Measurements from ENCODE around the gene SIGLEC11.
"Not testable (repeated sequence)": the region's sequence is repeated elsewhere in the genome, so short reads cannot be mapped to it uniquely, and the experiment has no call there.

The SIGLEC11 gene

GRCh38 chr19:49960980-49961379, at the start of gene SIGLEC11:
Gene SIGLEC11, minus strand, starts transcription at chr19:49961172. Its CDS starts 91 bp downstream, at chr19:49961081.
- not testable (repeated sequence) for H3K36me3 ChIP-seq (ENCODE audit: control insufficient read depth, insufficient read depth, low read length)

GRCh38 chr19:50008532-50008931, 47.6 kb upstream of the SIGLEC11 start:
- no peaks in the 10 kb centered on the region for H3K9me3 ChIP-seq (ENCODE audit: control insufficient read depth, insufficient read depth, low read length)
- H3K27ac ChIP-seq (ENCODE audit: low read depth, low read length) = no peak overlapping the region
- no peak overlapping the region for H3K9ac ChIP-seq (ENCODE audit: low read depth, low read length)
- H3K4me1 ChIP-seq (ENCODE audit: control insufficient read depth, insufficient read depth, low read length) = no peaks in the 10 kb centered on the region
- no peak overlapping the region for H3K4me3 ChIP-seq (ENCODE audit: low read depth, low read length)
- no peaks in the 10 kb centered on the region for H3K27me3 ChIP-seq (ENCODE audit: control insufficient read depth, insufficient read depth, low read length)
- H3K36me3 ChIP-seq (ENCODE audit: control insufficient read depth, insufficient read depth, low read length) = peaks cover 26% of the 10 kb centered on the region

More at GRCh38 chr19:49960980-49961379, at the start of gene SIGLEC11:
- not testable (repeated sequence) for H3K4me3 ChIP-seq (ENCODE audit: low read depth, low read length); H3K27me3 ChIP-seq (ENCODE audit: control insufficient read depth, insufficient read depth, low read length); H3K27ac ChIP-seq (ENCODE audit: low read depth, low read length); H3K9ac ChIP-seq (ENCODE audit: low read depth, low read length); H3K9me3 ChIP-seq (ENCODE audit: control insufficient read depth, insufficient read depth, low read length)
- peaks cover 15% of the 10 kb centered on the region for H3K4me1 ChIP-seq (ENCODE audit: control insufficient read depth, insufficient read depth, low read length)

DNA sequence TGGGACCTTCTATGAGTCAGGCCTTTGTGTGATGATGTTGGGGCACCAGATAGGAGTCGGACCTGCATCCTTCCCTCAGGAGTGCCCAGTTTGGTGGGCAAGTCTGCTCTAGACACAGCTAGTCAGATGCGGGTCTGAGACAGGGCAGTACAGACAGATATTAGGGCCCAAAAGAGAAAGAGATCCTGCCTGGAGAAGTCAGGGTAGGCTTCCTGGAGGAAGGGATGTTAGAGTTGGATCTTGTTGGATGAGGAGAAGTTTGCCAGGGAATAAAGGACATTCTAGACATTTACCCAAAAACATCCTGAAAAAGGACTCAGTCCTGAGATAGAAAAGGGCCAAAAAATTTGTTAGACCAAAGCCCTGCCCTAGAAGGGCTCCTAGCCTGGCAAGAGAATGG, 47.0 kb upstream of the SIGLEC11 start:
- H3K27ac ChIP-seq (ENCODE audit: low read depth, low read length) = no peak overlapping the region
- H3K4me1 ChIP-seq (ENCODE audit: control insufficient read depth, insufficient read depth, low read length) = no peaks in the 10 kb centered on the region
- H3K36me3 ChIP-seq (ENCODE audit: control insufficient read depth, insufficient read depth, low read length) = peaks cover 24% of the 10 kb centered on the region
- H3K9ac ChIP-seq (ENCODE audit: low read depth, low read length) = no peak overlapping the region
- H3K9me3 ChIP-seq (ENCODE audit: control insufficient read depth, insufficient read depth, low read length) = no peaks in the 10 kb centered on the region
- H3K27me3 ChIP-seq (ENCODE audit: control insufficient read depth, insufficient read depth, low read length) = no peaks in the 10 kb centered on the region
- H3K4me3 ChIP-seq (ENCODE audit: low read depth, low read length) = no peak overlapping the region

DNA sequence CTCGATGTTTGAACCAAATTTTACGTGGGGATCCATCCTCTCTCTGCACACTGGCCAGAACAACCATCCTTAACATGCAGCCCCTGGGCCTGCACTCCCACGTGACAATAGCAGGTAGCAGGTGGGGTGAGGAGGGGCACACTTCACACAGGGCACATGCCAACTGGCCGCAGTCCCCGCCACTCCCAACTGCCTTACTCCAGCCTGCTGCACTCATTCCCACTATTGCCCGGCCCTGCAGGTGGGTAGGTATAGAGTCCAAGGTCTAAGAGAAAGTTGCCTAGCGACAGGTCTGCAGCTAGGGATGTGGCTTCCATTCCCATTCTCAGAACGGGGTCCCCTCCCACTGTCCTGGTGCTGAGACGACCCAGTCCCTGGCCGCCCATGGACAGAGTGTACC, 46.2 kb upstream of the SIGLEC11 start:
- Histone ChIP-seq H3K4me3 (ENCODE audit: low read depth, low read length) (no peak overlapping the region), H3K27ac (ENCODE audit: low read depth, low read length) (no peak overlapping the region), H3K27me3 (ENCODE audit: control insufficient read depth, insufficient read depth, low read length) (no peaks in the 10 kb centered on the region), H3K4me1 (ENCODE audit: control insufficient read depth, insufficient read depth, low read length) (no peaks in the 10 kb centered on the region), H3K36me3 (ENCODE audit: control insufficient read depth, insufficient read depth, low read length) (peaks cover 23% of the 10 kb centered on the region), H3K9me3 (ENCODE audit: control insufficient read depth, insufficient read depth, low read length) (no peaks in the 10 kb centered on the region), H3K9ac (ENCODE audit: low read depth, low read length) (no peak overlapping the region)

GRCh38 chr19:50005428-50005827, 44.5 kb upstream of the SIGLEC11 start:
- Histone ChIP-seq H3K9ac (ENCODE audit: low read depth, low read length) (no peak overlapping the region), H3K27me3 (ENCODE audit: control insufficient read depth, insufficient read depth, low read length) (no peaks in the 10 kb centered on the region), H3K4me1 (ENCODE audit: control insufficient read depth, insufficient read depth, low read length) (no peaks in the 10 kb centered on the region), H3K27ac (ENCODE audit: low read depth, low read length) (no peak overlapping the region), H3K4me3 (ENCODE audit: low read depth, low read length) (no peak overlapping the region), H3K36me3 (ENCODE audit: control insufficient read depth, insufficient read depth, low read length) (peaks cover 28% of the 10 kb centered on the region), H3K9me3 (ENCODE audit: control insufficient read depth, insufficient read depth, low read length) (no peaks in the 10 kb centered on the region)

- Histone ChIP-seq H3K9ac (ENCODE audit: low read depth, low read length) (no peak overlapping the region), H3K36me3 (ENCODE audit: control insufficient read depth, insufficient read depth, low read length) (peaks cover 36% of the 10 kb centered on the region), H3K9me3 (ENCODE audit: control insufficient read depth, insufficient read depth, low read length) (no peaks in the 10 kb centered on the region), H3K4me3 (ENCODE audit: low read depth, low read length) (no peak overlapping the region), H3K27me3 (ENCODE audit: control insufficient read depth, insufficient read depth, low read length) (no peaks in the 10 kb centered on the region), H3K4me1 (ENCODE audit: control insufficient read depth, insufficient read depth, low read length) (no peaks in the 10 kb centered on the region), H3K27ac (ENCODE audit: low read depth, low read length) (no peak overlapping the region)
Measured at GRCh38 chr19:50003810-50004419, 42.9 kb upstream of the SIGLEC11 start.

DNA sequence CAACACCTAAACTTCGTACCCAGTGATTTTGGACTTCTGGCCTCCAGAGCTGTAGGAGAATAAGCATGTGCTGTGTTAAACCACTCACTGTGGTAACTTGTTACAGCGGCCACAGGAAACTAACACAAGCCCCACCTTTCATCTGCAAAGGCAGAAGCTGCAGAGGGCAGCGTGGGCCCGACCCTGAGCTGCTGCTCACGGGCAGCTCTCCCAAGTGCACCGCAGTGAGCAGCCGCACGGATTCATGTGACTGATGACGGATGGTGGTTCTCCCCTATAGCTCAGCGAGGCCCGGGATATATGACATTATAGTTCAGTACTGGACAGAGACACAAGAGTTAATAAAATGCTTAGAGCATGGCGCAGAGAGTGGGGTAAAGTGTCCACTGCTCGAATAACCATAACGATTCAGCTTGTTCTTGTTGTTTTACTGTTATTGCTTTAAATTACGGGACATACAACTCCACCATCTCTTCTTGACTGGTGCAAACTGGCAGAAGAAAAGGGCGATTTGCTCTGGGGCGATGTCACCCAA, 42.3 kb upstream of the SIGLEC11 start:
- Histone ChIP-seq H3K9ac (ENCODE audit: low read depth, low read length) (no peak overlapping the region), H3K27ac (ENCODE audit: low read depth, low read length) (no peak overlapping the region), H3K4me3 (ENCODE audit: low read depth, low read length) (no peak overlapping the region), H3K4me1 (ENCODE audit: control insufficient read depth, insufficient read depth, low read length) (no peaks in the 10 kb centered on the region), H3K27me3 (ENCODE audit: control insufficient read depth, insufficient read depth, low read length) (no peaks in the 10 kb centered on the region), H3K9me3 (ENCODE audit: control insufficient read depth, insufficient read depth, low read length) (no peaks in the 10 kb centered on the region), H3K36me3 (ENCODE audit: control insufficient read depth, insufficient read depth, low read length) (peaks cover 38% of the 10 kb centered on the region)

DNA sequence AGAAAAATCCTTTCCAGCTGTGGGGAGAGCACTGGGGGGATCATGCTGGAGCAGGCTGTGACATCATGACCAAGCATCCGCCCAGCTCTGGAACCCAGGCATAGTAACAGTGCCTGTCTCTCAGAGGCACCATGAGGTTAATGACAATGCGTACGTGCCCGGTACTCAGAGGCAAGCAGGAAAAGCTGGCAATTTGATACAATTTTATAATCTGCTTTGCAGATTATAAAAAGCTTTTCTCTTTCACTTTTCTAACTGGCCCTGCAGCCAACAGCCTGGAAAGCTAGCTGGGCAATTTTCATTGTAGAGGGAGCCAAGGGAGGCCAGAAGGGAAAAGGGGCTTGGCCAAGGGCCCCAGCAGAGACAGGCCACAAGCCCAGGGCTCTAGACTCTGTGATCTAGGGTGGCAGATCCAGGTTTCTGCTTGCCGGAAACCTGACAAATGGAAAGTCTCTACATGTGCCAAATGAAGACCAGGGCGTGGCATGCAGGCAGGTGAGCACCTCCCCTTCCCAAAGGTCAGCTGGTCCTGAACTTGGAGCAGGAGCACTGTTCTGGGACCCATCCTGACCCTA, 41.5 kb upstream of the SIGLEC11 start:
- Histone ChIP-seq H3K4me3 (ENCODE audit: low read depth, low read length) (no peak overlapping the region), H3K36me3 (ENCODE audit: control insufficient read depth, insufficient read depth, low read length) (peaks cover 38% of the 10 kb centered on the region), H3K4me1 (ENCODE audit: control insufficient read depth, insufficient read depth, low read length) (no peaks in the 10 kb centered on the region), H3K9ac (ENCODE audit: low read depth, low read length) (no peak overlapping the region), H3K27ac (ENCODE audit: low read depth, low read length) (no peak overlapping the region), H3K27me3 (ENCODE audit: control insufficient read depth, insufficient read depth, low read length) (no peaks in the 10 kb centered on the region), H3K9me3 (ENCODE audit: control insufficient read depth, insufficient read depth, low read length) (no peaks in the 10 kb centered on the region)

DNA sequence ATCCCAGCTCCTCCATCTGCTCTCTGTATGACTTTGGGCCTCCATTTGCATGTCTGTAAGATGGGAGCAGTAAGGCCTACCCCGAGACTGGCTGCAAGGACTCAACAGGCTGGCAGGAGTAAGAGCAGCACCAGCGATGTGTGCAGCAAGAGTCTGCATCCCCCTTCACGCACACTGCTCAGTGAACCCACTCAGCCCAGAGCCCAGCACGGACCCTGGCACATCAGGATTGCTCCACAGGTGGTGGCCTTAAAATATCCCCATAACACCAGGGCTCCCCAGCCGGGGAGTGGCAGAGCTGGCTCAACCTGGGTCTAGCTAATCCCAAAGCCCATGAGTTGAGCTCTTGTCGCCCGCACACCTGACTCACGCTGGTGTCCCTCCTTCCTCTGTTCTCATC, 40.8 kb upstream of the SIGLEC11 start:
- H3K4me3 ChIP-seq (ENCODE audit: low read depth, low read length) = no peak overlapping the region
- no peak overlapping the region for H3K27ac ChIP-seq (ENCODE audit: low read depth, low read length)
- no peaks in the 10 kb centered on the region for H3K4me1 ChIP-seq (ENCODE audit: control insufficient read depth, insufficient read depth, low read length)
- H3K27me3 ChIP-seq (ENCODE audit: control insufficient read depth, insufficient read depth, low read length) = no peaks in the 10 kb centered on the region
- peaks cover 31% of the 10 kb centered on the region for H3K36me3 ChIP-seq (ENCODE audit: control insufficient read depth, insufficient read depth, low read length)
- H3K9ac ChIP-seq (ENCODE audit: low read depth, low read length) = no peak overlapping the region
- no peaks in the 10 kb centered on the region for H3K9me3 ChIP-seq (ENCODE audit: control insufficient read depth, insufficient read depth, low read length)

- no peaks in the 10 kb centered on the region for H3K4me1 ChIP-seq (ENCODE audit: control insufficient read depth, insufficient read depth, low read length)
- H3K36me3 ChIP-seq (ENCODE audit: control insufficient read depth, insufficient read depth, low read length) = peaks cover 30% of the 10 kb centered on the region
Measured at GRCh38 chr19:50000841-50001557, 40.0 kb upstream of the SIGLEC11 start.

More at GRCh38 chr19:50000841-50001557, 40.0 kb upstream of the SIGLEC11 start:
- no peak overlapping the region for H3K27ac ChIP-seq (ENCODE audit: low read depth, low read length)
- H3K9ac ChIP-seq (ENCODE audit: low read depth, low read length) = no peak overlapping the region
- H3K9me3 ChIP-seq (ENCODE audit: control insufficient read depth, insufficient read depth, low read length) = no peaks in the 10 kb centered on the region
- H3K4me3 ChIP-seq (ENCODE audit: low read depth, low read length) = no peak overlapping the region
- no peaks in the 10 kb centered on the region for H3K27me3 ChIP-seq (ENCODE audit: control insufficient read depth, insufficient read depth, low read length)
